ENCODE measurements around the gene MAP1S.

DNA sequence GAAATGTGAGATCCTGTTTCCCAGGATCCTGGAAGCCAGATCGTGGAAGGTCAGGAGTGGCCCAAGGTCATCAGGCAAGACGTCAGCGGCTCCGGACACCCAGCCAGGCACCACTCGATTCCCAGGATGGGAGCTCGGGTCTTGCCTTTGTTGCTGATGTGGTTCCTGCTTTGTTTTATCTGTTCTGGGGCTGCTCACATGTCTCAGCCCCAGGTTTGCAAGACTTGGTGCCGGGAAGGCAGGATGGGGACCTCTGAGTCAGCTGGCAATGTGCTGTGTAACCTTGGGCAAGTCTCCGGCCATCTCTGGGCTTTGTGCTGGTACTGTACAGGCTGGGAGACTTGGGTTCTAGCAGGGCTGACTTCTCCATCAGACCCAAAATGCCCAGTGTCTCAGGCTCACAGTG, 30.6 kb downstream of the MAP1S start:
- TF ChIP-seq, protein P1, sequence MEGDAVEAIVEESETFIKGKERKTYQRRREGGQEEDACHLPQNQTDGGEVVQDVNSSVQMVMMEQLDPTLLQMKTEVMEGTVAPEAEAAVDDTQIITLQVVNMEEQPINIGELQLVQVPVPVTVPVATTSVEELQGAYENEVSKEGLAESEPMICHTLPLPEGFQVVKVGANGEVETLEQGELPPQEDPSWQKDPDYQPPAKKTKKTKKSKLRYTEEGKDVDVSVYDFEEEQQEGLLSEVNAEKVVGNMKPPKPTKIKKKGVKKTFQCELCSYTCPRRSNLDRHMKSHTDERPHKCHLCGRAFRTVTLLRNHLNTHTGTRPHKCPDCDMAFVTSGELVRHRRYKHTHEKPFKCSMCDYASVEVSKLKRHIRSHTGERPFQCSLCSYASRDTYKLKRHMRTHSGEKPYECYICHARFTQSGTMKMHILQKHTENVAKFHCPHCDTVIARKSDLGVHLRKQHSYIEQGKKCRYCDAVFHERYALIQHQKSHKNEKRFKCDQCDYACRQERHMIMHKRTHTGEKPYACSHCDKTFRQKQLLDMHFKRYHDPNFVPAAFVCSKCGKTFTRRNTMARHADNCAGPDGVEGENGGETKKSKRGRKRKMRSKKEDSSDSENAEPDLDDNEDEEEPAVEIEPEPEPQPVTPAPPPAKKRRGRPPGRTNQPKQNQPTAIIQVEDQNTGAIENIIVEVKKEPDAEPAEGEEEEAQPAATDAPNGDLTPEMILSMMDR (IDR thresholded peaks at IDR 0.05), result no peak
- TF ChIP-seq POLR2A (IDR thresholded peaks at IDR 0.05), result no peak

All from adrenal gland (tissue), 5 donors.